Thymus (tissue), 11 donors: Measurements from ENCODE around the gene AGPAT2. TPM values are rescaled to one million over a fixed set of nuclear protein-coding genes. Genes with fewer than 3 reads are reported as not detected.

Source experiments
- DNase-seq, 9 donors: peaks; one replicate each; pipeline ENCODE4 v3.0.0-alpha.2; 2013; ENCODE audit warnings: low spot score in 9 of 9, low read depth in 6 of 9, missing footprints in 1 of 9
- H3K27ac ChIP-seq, 2 donors: one replicate each; pipeline ENCODE4 v1.5.1; 2013; ENCODE audit warnings: control low read depth in 1 of 2, low read depth in 1 of 2, low read length in 1 of 2, mild to moderate bottlenecking in 1 of 2, moderate library complexity in 1 of 2
- H3K27me3 ChIP-seq, 2 donors: one replicate each; pipeline ENCODE4 v1.5.1; 2013; ENCODE audit warnings: low read length in 1 of 2; ENCODE audit not compliant: control insufficient read depth in 2 of 2, insufficient read depth in 1 of 2
- H3K36me3 ChIP-seq, 2 donors: one replicate each; pipeline ENCODE4 v1.5.1; 2013; ENCODE audit warnings: low read length in 1 of 2, mild to moderate bottlenecking in 1 of 2, moderate library complexity in 1 of 2; ENCODE audit not compliant: control insufficient read depth in 2 of 2, insufficient read depth in 2 of 2
- H3K4me1 ChIP-seq, 2 donors: one replicate each; pipeline ENCODE4 v1.5.1; 2013; ENCODE audit warnings: low read length in 2 of 2; ENCODE audit not compliant: control insufficient read depth in 2 of 2, insufficient read depth in 2 of 2
- H3K4me3 ChIP-seq, 2 donors: one replicate each; pipeline ENCODE4 v1.5.1; 2013; ENCODE audit warnings: low read length in 2 of 2, control low read depth in 1 of 2, mild to moderate bottlenecking in 1 of 2
- H3K9me3 ChIP-seq, 2 donors: one replicate each; pipeline ENCODE4 v1.5.1; 2013; ENCODE audit warnings: low read length in 1 of 2, mild to moderate bottlenecking in 1 of 2; ENCODE audit not compliant: control insufficient read depth in 2 of 2, insufficient read depth in 1 of 2
- WGBS: extraction: QIAGEN DNeasy Blood & Tissue Kit; methylation state at CpG from one replicate; pipeline ENCODE4 v1.1.7; 2013; 5-methylcytosine and 5-hydroxymethylcytosine counted together
- polyA plus RNA-seq: library from polyadenylated mRNA; stranded (reverse); fragments of 200-250 nt; gene quantifications from one replicate; pipeline ENCODE4 v1.2.3, GENCODE V29; 2013
- total RNA-seq: library from RNA; stranded (reverse); fragments of 120-200 nt; gene quantifications from one replicate; pipeline ENCODE4 v1.2.4, GENCODE V29; 2013
- donor health status: healthy.

Gene AGPAT2
- total and polyA plus RNA-seq, 2 donors: 8.2 to 28.8 TPM

DNA sequence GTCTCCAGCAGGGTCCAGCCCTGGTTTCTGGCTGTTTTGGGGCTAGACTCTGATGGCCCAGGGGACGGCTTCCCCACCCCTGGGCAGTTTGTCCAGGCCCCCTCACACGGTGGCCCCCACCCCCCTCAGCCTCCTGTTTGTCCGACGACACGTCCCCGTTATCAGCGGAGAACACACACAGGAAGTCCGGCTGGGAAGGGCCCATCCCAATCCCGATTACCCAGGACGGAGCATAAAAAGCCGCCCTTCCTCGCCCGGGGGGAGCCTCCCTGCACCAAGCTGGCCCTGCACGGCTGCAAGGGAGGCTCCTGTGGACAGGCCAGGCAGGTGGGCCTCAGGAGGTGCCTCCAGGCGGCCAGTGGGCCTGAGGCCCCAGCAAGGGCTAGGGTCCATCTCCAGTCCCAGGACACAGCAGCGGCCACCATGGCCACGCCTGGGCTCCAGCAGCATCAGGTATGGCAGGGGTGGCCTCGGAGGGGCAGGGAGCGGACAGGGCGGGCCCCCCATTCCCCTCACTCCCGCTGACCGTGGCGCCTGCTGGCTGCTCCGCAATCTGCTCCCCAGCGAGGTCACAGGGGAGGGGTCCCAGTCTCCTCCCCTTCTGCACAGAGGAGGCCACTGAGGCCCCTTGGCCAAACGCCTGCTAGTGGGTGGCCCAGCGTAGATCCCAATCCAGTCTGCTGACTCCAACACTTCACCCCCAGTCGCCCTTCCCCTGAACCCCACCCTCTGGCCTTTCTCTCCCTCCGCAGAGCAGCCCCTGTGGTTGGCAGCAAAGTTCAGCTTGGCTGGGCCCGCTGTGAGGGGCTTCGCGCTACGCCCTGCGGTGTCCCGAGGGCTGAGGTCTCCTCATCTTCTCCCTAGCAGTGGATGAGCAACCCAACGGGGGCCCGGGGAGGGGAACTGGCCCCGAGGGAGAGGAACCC lies 24.3 kb downstream of the AGPAT2 start, which contains the start of gene EGFL7:
TSS of gene EGFL7 (plus strand) at position 261 of the 926 bp plus-strand sequence. CDS start 5,367 bp downstream, outside the sequence.
- H3K4me3 ChIP-seq: no peak within 1 kb of the TSS
- 89% methylated on average over 38 of the region's 38 CpGs for WGBS
- H3K36me3 ChIP-seq: no peaks in the 10 kb centered on the region
- peaks cover 4 to 24% of the 10 kb centered on the region in 2 donors for H3K4me1 ChIP-seq
- H3K27me3 ChIP-seq: peaks cover 76 to 93% of the 10 kb centered on the region in 2 donors
- no peak for DNase-seq
- peaks cover 2 to 5% of the 10 kb centered on the region in 2 donors for H3K9me3 ChIP-seq
- H3K27ac ChIP-seq: peak within 1 kb of the TSS in 1 of 2 donors; percentile 26

DNA sequence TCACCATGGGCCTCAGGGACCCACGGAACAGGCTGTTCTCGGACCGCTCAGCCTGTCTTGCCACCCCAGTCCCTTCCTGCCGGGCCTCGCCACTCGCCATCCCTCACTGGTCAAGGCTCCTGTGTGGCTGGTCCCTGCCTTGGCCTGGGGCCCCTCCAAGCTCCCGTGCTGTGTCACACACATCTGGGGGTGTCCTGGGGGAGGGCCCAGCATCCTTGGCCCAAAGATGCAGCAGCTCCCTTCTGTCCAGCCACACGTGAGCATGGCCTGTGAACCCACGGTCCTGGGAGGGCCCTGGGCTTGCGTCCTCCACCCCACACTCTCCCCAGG lies 25.0 kb downstream of the AGPAT2 start:
- Histone ChIP-seq H3K27ac (no peak overlapping the region), H3K4me3 (no peak overlapping the region)
- DNase-seq: no peak

DNA sequence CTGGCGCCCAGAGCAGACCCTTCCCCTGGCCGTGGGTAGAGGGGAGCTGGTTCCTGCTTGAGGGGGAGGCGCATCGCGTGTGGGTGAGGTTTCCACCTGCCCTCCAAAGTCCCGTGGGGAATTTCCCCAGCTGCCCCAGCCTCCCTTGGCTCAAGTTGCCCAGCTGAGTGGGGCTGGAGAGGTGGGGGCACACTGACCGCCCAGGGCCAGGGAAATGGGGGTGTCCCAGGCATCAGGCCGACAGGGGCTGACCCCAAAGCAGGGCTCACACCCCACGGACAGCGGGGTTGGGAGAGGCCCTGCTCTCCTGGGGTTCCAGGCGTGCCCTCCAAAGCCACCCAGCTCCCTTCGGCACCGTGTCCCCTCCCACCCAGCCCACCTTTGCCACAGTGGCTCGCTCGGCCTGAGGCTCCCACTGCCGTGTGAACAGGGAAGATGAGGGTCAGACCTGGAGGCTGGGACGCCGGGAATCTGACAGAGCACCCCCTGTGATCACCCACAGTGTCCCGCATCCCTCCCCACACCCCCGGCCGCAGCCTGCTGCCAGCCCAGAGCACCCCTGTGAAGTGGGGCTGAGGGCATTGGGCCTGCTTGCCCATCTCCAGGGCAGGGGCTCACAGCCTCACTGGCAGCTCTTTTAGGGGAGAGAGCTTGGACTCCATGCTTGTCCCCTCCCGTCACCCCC lies 25.5 kb downstream of the AGPAT2 start:
- H3K4me3 ChIP-seq: no peak overlapping the region
- H3K27me3 ChIP-seq: peaks cover 78 to 93% of the 10 kb centered on the region in 2 donors
- H3K4me1 ChIP-seq: peaks cover 4 to 34% of the 10 kb centered on the region in 2 donors
- DNase-seq: no peak
- WGBS: 86% methylated on average over 22 of the region's 22 CpGs
- no peaks in the 10 kb centered on the region for H3K36me3 ChIP-seq
- no peak overlapping the region for H3K27ac ChIP-seq
- peaks cover 2 to 5% of the 10 kb centered on the region in 2 donors for H3K9me3 ChIP-seq

More for the DNA sequence above, 25.0 kb downstream of the AGPAT2 start:
- peaks cover 78 to 93% of the 10 kb centered on the region in 2 donors for H3K27me3 ChIP-seq
- H3K9me3 ChIP-seq: peaks cover 2 to 5% of the 10 kb centered on the region in 2 donors
- no peaks in the 10 kb centered on the region for H3K36me3 ChIP-seq
- peaks cover 4 to 30% of the 10 kb centered on the region in 2 donors for H3K4me1 ChIP-seq
- 93% methylated on average over 10 of the region's 10 CpGs for WGBS

DNA sequence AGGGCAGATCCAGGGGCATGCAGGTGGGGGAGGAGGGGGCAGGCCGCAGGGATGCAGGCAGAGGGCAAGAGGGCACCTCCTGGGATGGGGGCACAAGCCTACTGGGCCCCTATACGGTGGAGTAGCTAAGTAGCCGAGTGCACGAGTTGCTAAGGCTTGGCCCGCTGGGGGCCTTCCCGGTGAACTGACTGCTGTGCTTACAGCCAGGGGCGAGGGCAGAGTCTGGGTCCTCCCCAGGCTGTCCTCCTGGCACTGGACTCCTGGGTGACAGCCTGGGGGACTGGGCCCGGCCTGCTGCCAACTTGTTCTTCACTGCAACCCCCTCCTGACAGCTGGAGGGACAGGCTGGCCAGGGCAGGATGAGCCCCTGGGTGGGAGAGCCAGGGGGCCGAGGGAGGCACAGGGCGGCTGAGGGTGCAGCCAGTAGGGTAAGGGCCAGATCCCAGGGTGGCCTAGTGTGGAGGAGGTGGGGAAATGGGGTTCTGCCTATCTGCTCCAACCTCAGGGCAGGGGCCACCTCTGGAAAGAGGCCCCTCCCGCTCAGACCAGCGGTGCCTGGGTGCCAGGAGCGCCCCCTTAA lies 26.2 kb downstream of the AGPAT2 start:
- no peak for DNase-seq
- Histone ChIP-seq H3K36me3 (no peaks in the 10 kb centered on the region), H3K9me3 (peaks cover 2 to 5% of the 10 kb centered on the region in 2 donors), H3K4me3 (no peak overlapping the region), H3K4me1 (peaks cover 3 to 38% of the 10 kb centered on the region in 2 donors), H3K27ac (no peak overlapping the region), H3K27me3 (peaks cover 78 to 94% of the 10 kb centered on the region in 2 donors)
- WGBS: 65% methylated on average over 13 of the region's 13 CpGs

DNA sequence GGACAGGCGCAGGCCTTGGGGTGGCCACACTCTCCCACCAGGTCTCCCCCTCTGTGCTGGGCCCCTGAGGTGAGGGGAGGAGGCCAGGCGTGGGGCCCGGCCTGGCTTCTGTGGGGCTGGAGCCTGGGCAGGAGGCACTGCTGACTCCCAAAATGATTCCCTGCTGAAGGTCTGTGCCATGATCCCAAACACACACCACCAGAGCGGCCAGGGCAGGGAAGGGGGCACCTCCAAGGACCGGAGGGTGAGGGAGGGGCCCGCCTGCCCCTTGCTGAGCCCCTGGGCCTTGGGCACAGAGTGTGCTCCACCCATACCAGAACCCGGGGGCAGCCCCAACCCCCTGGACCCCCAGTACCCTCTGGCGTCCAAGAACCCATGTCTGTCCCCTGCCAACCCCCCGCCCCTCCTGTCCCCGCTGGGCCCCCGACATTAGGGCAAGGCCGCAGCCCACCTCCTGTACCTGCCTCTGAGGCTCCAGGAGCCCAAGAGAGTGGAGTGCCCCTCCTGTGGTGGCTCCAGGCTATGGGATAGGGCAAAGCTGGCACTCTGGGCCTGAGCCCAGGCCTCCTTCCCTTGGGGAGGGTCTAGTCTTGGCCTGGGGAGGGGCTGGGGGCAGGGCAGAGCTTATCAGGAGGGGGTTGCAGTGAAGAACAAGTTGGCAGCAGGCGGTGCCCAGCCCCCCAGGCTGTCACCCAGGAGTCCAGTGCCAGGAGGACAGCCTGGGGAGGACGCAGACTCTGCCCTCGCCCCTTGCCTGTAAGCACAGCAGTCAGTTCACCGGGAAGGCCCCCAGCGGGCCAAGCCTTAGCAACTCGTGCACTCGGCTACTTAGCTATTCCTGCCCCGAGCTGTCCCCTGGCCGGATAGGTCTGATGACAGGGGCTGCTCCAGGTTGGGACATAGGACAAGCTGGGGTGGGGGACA lies 27.1 kb downstream of the AGPAT2 start:
- peaks cover 2 to 5% of the 10 kb centered on the region in 2 donors for H3K9me3 ChIP-seq
- H3K27ac ChIP-seq: no peak overlapping the region
- H3K4me1 ChIP-seq: peaks cover 0 to 42% of the 10 kb centered on the region in 2 donors
- peaks cover 72 to 100% of the 10 kb centered on the region in 2 donors for H3K27me3 ChIP-seq
- WGBS: 58% methylated on average over 21 of the region's 21 CpGs
- no peak overlapping the region for H3K4me3 ChIP-seq
- no peaks in the 10 kb centered on the region for H3K36me3 ChIP-seq
- DNase-seq: no peak

DNA sequence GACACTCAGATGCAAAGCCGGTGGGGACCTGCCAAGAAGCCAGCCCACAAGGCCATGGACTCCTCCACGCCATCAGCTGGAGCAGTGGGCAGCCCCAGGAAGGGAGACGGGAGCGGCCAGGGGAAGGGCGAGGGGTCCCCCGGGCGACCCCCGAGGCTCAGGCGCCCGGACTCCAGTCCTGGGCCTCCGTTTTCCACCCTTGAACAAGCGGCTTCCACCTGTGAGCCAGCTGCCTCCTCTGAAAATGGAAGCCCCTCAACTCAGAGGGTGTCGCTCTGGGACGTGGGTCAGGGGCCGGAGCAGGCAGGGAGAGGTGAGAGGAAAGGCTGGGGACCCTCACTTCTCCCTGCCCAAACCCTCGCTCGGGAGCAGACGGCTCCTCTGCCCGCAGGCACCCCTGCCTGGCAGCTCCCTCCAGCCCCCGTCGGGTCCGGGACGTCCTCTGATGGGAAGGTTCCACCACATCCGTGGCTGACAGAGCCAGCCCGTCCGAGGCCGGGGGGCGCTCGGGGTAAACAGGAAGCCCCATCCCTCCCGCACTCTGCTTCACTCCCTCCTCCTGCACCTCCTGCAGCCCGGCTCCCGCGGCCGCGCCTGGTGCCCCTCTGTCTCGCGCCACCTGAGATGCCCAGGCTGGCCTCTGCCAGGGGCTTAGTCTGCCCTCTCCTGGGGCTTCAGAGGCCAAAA lies 28.3 kb downstream of the AGPAT2 start:
- Histone ChIP-seq H3K9me3 (peaks cover 2 to 10% of the 10 kb centered on the region in 2 donors), H3K27ac (no peak overlapping the region), H3K36me3 (no peaks in the 10 kb centered on the region), H3K4me1 (peaks cover 0 to 36% of the 10 kb centered on the region in 2 donors), H3K27me3 (peaks cover 64 to 99% of the 10 kb centered on the region in 2 donors), H3K4me3 (no peak overlapping the region)
- WGBS: 4% methylated on average over 37 of the region's 37 CpGs
- DNase-seq: no peak

DNA sequence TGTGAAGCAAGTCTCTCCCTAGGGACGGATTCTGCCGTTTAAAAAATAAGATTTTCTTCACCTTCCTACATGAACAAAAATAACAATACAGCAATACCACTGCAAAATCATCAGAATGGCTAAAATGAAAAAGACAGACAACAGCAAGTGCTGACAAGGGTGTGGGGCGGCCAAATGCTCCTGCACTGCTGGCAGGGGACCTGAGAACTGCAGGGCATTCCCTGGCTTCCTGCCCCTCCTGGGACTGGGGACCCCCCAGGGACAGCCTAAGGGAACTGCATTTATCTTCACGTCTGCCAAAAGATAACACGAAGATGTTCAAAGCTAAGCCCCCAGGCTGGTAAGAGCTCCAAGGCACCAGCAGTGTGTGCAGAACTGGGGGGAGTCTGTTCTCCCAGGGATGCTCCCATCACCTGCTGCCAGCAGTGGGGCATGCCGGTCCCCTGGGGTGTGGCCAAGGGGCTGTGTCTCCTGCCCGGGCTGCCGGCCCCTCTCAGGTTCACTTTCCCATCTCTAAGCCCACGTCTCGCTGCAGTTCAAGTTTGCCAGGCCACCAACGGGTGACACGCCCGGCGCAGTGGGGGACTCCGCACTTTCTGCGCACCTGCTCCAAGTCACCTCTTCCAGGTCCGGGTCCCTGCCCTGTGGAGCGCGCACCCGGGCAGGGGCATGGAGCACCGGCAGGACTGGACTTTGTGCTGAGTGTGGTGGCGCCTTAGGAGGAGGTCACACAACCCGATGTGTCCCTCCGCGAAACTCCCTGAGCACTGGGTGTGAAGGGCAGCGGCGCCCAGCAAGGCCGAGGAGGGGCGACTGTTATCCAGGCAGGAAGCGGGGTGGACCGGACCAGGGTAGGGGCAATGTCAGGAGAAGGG lies 29.0 kb downstream of the AGPAT2 start:
- Histone ChIP-seq H3K27me3 (peaks cover 63 to 99% of the 10 kb centered on the region in 2 donors), H3K4me3 (no peak overlapping the region), H3K36me3 (no peaks in the 10 kb centered on the region), H3K9me3 (peaks cover 2 to 10% of the 10 kb centered on the region in 2 donors), H3K4me1 (peaks cover 0 to 36% of the 10 kb centered on the region in 2 donors), H3K27ac (peak overlapping the region in 1 of 2 donors; percentile 37)
- 18% methylated on average over 31 of the region's 31 CpGs for WGBS
- no peak for DNase-seq
